Endothelial cell of umbilical vein (primary cell): ENCODE results near the gene ITPKB. TPM values are rescaled to one million over a fixed set of nuclear protein-coding genes. Genes with fewer than 3 reads are reported as not detected.

ENCODE experiments used
- BruUV-seq: library from RNA; stranded (reverse); fragments of 400-500 nt; replicated peaks from 2 replicates; lab custom pipeline; 2021; lab: Mats Ljungman, UMichigan
- CTCF ChIA-PET: fragments of 300-600, 350-600 bp; sonication (Branson Sonifier 250); formaldehyde crosslinking; loops from one replicate; lab custom pipeline; 2021; ENCODE audit warnings: antibody characterized with exemption, inconsistent platforms; lab: Charles Lee
- POLR2A ChIA-PET: fragments of 300-600, 350-600 bp; sonication (Branson Sonifier 250); formaldehyde crosslinking; loops from one replicate; lab custom pipeline; 2021; ENCODE audit warnings: antibody characterized with exemption, inconsistent platforms; lab: Charles Lee
- DNase-seq: peaks from one replicate; pipeline ENCODE4 v3.0.0-alpha.2; 2011; ENCODE audit warnings: low read depth, low spot score
- FAIRE-seq: peaks from 2 replicates; lab custom pipeline; 2011; peaks lifted over from hg19 to GRCh38; lab: Jason Lieb, UNC
- H2AFZ ChIP-seq: 2 replicates; pipeline ENCODE4 v1.6.0; 2012; ENCODE audit warnings: low read depth, low read length, control low read depth, inconsistent platforms
- H3K27ac ChIP-seq: 2 replicates; pipeline ENCODE4 v1.5.1; 2011; ENCODE audit warnings: low read depth, mild to moderate bottlenecking, control low read depth, low read length, moderate library complexity; ENCODE audit not compliant: insufficient read depth
- H3K27me3 ChIP-seq, 2 experiments: 2 replicates each; pipeline versions ENCODE4 v1.6.0 to v1.6.1; 2011; ENCODE audit warnings: low read length in 2 of 2, mixed read lengths in 1 of 2; ENCODE audit not compliant: control insufficient read depth in 2 of 2, insufficient read depth in 2 of 2
- H3K36me3 ChIP-seq, 2 experiments: 2 replicates in 1 of 2; 3 replicates in 1 of 2; pipeline ENCODE4 v1.5.1; 2011; ENCODE audit warnings: low read length in 2 of 2, mild to moderate bottlenecking in 1 of 2, moderate library complexity in 1 of 2; ENCODE audit not compliant: control insufficient read depth in 2 of 2, insufficient read depth in 2 of 2; ENCODE audit errors: extremely low read depth in 1 of 2
- H3K4me1 ChIP-seq: 3 replicates; pipeline ENCODE4 v1.5.1; 2011; ENCODE audit warnings: mild to moderate bottlenecking, low read length; ENCODE audit not compliant: control insufficient read depth, insufficient read depth; ENCODE audit errors: extremely low read depth
- H3K4me2 ChIP-seq: 2 replicates; pipeline ENCODE4 v1.6.1; 2011; ENCODE audit warnings: low read length, control low read depth, mixed read lengths; ENCODE audit not compliant: insufficient read depth
- H3K4me3 ChIP-seq, 3 experiments: fragments of 200-600 bp in 1 of 3; sonication (generic), shearing (Covaris generic) in 1 of 3; replicated peaks in 1 of 3; 2 replicates each; pipeline ENCODE4 v1.5.1; 2011 to 2016; ENCODE audit warnings: control low read depth in 3 of 3, low read length in 3 of 3, mild to moderate bottlenecking in 2 of 3, inconsistent platforms in 1 of 3, low read depth in 1 of 3, moderate library complexity in 1 of 3; ENCODE audit not compliant: insufficient read depth in 1 of 3
- H3K79me2 ChIP-seq: 2 replicates; pipeline ENCODE4 v1.6.0; 2012; ENCODE audit warnings: low read length, inconsistent platforms; ENCODE audit not compliant: control insufficient read depth, insufficient read depth
- H3K9ac ChIP-seq: replicated peaks from 2 replicates; pipeline ENCODE3; 2011; ENCODE audit warnings: low read length, control low read depth; ENCODE audit not compliant: insufficient read depth; ENCODE audit errors: extremely low read depth
- H3K9me1 ChIP-seq: replicated peaks from 3 replicates; pipeline ENCODE4 v1.6.0; 2011; ENCODE audit warnings: mild to moderate bottlenecking, low read length; ENCODE audit not compliant: control insufficient read depth, insufficient read depth; ENCODE audit errors: extremely low read depth
- H3K9me3 ChIP-seq: replicated peaks from 2 replicates; pipeline ENCODE4 v1.5.1; 2012; ENCODE audit warnings: low read length, inconsistent platforms; ENCODE audit not compliant: control insufficient read depth, insufficient read depth
- H4K20me1 ChIP-seq: replicated peaks from 2 replicates; pipeline ENCODE3; 2011; ENCODE audit warnings: mild to moderate bottlenecking, low read length; ENCODE audit not compliant: control insufficient read depth, insufficient read depth; ENCODE audit errors: extremely low read depth
- CTCF ChIP-seq, 2 donors: IDR thresholded peaks; 1 replicate in 1 of 2; 2 replicates in 1 of 2; pipeline ENCODE4 v1.5.1; 2011; ENCODE audit warnings: low read length in 2 of 2, mild to moderate bottlenecking in 2 of 2, moderate library complexity in 2 of 2, control low read depth in 1 of 2, inconsistent platforms in 1 of 2, low read depth in 1 of 2; ENCODE audit not compliant: insufficient read depth in 1 of 2; ENCODE audit errors: extremely low read depth in 1 of 2
- EZH2 ChIP-seq: IDR thresholded peaks from 2 replicates; pipeline ENCODE4 v1.6.1; 2012; ENCODE audit warnings: borderline replicate concordance, low read depth, mild to moderate bottlenecking, moderate library complexity, low read length, inconsistent platforms; ENCODE audit not compliant: severe bottlenecking
- FOS ChIP-seq: IDR thresholded peaks from 2 replicates; pipeline ENCODE4 v1.6.1; 2011; ENCODE audit warnings: mild to moderate bottlenecking, low read length, moderate library complexity, borderline replicate concordance; ENCODE audit not compliant: insufficient read depth
- GATA2 ChIP-seq: IDR thresholded peaks from 2 replicates; pipeline ENCODE4 v1.7.0; 2011; ENCODE audit warnings: low read depth, mild to moderate bottlenecking, moderate library complexity, mixed read lengths, low read length; ENCODE audit not compliant: insufficient read length, insufficient read depth
- JUN ChIP-seq: IDR thresholded peaks from 2 replicates; pipeline ENCODE4 v1.6.1; 2011; ENCODE audit warnings: borderline replicate concordance, low read depth; ENCODE audit not compliant: insufficient read length, insufficient read depth
- MYC ChIP-seq: IDR thresholded peaks from one replicate; pipeline ENCODE4 v1.6.1; 2011; ENCODE audit warnings: mild to moderate bottlenecking, low read depth, low read length
- POLR2A ChIP-seq: IDR thresholded peaks from 2 replicates; pipeline ENCODE4 v1.6.1; 2012; ENCODE audit warnings: low read depth, mild to moderate bottlenecking, control low read depth, low read length
- POLR2AphosphoS5 ChIP-seq: IDR thresholded peaks from 2 replicates; pipeline ENCODE4 v1.6.1; 2012; ENCODE audit warnings: low read depth, mild to moderate bottlenecking, control low read depth, low read length, moderate library complexity; ENCODE audit not compliant: insufficient read depth
- dilution Hi-C: fragments of 300-500 bp; cut with MboI; formaldehyde crosslinking; loops from one replicate; pipeline ENCODE4 v1.15.0; 2019; ENCODE audit warnings: low sequenced_read_pairs; ENCODE audit not compliant: extremely low pct_ligation_motif_present
- intact Hi-C: fragments of 100-400 bp; cut with micrococcal nuclease; formaldehyde crosslinking; loops from one replicate; pipeline ENCODE4 v1.10.0; 2022
- polyA plus RNA-seq, 4 experiments: library from polyadenylated mRNA; depleted of rRNA in 3 of 4; stranded (reverse) in 3 of 4; unstranded in 1 of 4; fragments of >200 nt; gene quantifications; 2 replicates each; pipeline versions ENCODE4 v1.2.1 to v1.2.3, GENCODE V29; 2011 to 2012; ENCODE audit warnings: missing spikeins in 1 of 4
- total RNA-seq: library from RNA; stranded (reverse); gene quantifications from 2 replicates; pipeline ENCODE4 v1.2.3, GENCODE V29; 2021
- TF ChIP-seq, protein P1 (sequence below): IDR thresholded peaks from 2 replicates; pipeline ENCODE4 v1.6.1; 2011; ENCODE audit not compliant: insufficient read depth, insufficient read length

ITPKB gene
- total and polyA plus RNA-seq, 2 donors (not counting 3 experiments of a cell fraction or from before 2014, with no cell fraction given): 7.7 to 34.8 TPM

GRCh38 chr1:226739696-226740065 lies 599 bp upstream of the ITPKB start:
- Histone ChIP-seq H3K27ac (peak overlapping the region; percentile 15), H3K9me1 (no peaks in the 10 kb centered on the region), H3K9ac (peak overlapping the region; percentile 20), H2AFZ (no peak overlapping the region), H3K79me2 (peaks cover 13% of the 10 kb centered on the region), H4K20me1 (no peaks in the 10 kb centered on the region), H3K36me3 (peaks cover 0 to 1% of the 10 kb centered on the region in 2 experiments), H3K4me1 (peaks cover 19% of the 10 kb centered on the region), H3K9me3 (no peaks in the 10 kb centered on the region), H3K4me2 (peak overlapping the region; percentile 49), H3K27me3 (no peaks in the 10 kb centered on the region), H3K4me3 (no peak overlapping the region)
- BruUV-seq: no TSS peak
- DNase-seq (no peak), FAIRE-seq (no peak)
- intact Hi-C loops: loop anchor here (1.0 to 10.0 kb wide), 6 partner anchors 39 to 205 kb away; partner anchors contain the start of gene COQ8A
- TF ChIP-seq, protein P1, sequence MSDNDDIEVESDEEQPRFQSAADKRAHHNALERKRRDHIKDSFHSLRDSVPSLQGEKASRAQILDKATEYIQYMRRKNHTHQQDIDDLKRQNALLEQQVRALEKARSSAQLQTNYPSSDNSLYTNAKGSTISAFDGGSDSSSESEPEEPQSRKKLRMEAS: no peak
- TF ChIP-seq POLR2AphosphoS5 (no peak), GATA2 (no peak), EZH2 (no peak), JUN (no peak), CTCF (IDR thresholded peaks at IDR 0.05; ENCODE audit: extremely low read depth in 1 of 2, insufficient read depth in 1 of 2, low read depth in 1 of 2, low read length in 2 of 2) (no peak), MYC (no peak), POLR2A (no peak), FOS (no peak)
- CTCF ChIA-PET: interaction anchor here (0.7 to 2.0 kb wide), 11 partner anchors 10 to 105 kb away, joined by 3 to 13 read pairs (median 4); no protein-coding TSS in a partner anchor
- POLR2A ChIA-PET: interaction anchor here (0.6 to 2.0 kb wide), 6 partner anchors 25 to 1048 kb away, joined by 4 to 10 read pairs (median 6); no protein-coding TSS in a partner anchor
- dilution Hi-C loops: no loop called here
